ENCODE data around the gene NACC2.

Gene NACC2

DNA sequence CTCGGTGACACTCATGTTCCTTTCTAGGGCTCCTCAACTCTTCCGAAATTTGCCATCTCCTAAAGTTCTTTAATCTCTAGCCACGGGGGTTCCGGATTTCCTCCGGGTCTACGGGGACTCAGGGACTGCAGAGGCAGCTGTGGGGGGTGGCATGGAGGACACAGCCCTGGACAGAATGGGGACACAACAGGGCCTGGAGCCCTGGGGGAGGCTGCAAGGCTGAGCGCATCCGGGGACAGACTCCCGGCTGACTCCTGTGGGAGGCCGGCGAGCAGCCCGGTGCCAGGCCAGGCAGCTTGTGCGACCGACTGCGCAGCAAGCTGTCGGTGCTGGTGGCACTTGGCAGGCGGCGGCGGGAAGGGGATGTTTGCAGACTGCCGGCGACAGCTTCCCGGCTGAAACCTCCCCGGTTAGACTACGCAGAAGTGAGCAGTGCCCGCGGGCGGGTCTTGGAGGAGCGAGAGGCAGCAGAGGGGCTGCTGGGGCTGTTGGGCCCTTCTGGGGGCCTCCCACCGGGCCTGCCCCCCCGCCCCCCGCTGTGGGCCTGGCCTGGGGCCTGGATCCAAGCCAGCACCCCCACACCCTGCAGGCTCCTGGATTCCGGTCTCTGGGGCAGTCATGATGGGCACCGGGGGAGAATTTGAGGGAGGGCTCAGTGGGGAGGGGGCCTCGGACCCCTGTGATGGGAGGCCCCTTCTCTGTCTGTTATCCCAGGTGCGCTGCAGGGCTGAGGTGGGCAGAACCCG is 105.2 kb downstream of the NACC2 start:
- peak; percentile 48 for DNase-seq

DNA sequence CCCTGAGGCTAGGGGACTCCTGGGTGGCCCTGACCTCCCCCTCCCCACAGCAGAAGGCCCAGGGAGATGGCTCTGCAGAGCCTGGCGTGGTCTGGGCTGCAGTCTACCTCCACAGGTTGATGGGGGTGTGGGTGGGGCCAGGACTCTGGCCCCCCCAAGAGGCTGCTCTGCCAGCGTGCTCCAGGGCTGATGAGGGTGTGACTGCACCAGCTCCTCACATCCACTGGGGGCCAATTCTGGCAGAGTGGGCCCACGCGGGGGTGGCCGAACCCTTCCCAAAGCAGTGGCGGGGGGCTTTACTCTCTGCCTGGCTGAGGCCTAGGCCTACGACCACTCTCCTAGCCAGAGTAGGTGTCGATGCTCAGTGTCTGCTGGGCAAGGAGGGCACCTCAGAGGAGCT is 105.9 kb downstream of the NACC2 start:
- DNase-seq, result no peak

DNA sequence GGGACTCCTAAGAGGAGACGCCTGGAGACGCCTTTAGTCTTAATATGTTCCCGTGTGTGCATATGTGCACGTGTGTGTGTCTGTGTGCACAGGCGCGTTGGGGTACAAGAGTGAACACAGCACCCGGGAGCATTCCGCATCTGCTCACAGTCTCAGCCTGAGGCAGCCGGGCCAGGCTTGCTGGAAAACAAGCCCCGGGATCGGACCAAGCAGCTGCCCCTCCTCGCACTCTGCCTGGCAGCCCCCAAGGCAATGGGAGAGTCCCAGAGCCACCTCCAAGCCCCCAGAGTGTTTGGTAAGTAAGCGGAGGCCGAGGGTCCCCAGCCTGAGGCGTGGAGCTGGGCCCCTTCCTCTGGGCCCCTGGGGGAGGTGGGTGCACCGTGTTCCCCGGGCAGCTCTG is 106.6 kb downstream of the NACC2 start:
- no peak for DNase-seq

DNA sequence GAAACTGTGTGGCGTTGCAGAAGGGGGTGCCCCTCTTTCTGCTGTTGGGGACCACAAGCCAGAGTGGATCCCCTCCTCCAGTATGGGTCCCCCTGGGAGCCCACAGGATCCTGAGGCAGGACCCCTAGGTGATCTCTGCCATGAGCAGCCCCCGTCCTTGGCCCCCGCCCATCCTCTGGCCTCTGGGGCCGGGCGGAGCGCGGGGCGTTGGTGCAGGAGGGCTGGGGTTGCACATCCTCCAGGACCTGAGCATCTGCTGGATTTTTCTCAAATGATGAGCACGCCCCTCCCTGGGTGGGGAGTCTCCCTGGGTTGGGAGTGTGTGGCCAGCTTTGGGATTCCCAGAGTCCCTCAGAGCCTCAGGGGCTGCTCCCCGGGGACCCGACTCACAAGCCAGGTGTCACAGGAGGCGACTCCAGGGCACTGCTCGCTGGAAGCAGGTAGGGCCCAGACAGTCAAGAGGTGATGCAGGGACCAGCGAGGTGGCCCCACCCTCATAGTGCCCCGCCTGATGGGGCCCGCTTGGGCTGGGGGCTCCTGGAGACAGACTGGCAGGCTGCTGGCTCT is 107.2 kb downstream of the NACC2 start:
- DNase-seq, result no peak

DNA sequence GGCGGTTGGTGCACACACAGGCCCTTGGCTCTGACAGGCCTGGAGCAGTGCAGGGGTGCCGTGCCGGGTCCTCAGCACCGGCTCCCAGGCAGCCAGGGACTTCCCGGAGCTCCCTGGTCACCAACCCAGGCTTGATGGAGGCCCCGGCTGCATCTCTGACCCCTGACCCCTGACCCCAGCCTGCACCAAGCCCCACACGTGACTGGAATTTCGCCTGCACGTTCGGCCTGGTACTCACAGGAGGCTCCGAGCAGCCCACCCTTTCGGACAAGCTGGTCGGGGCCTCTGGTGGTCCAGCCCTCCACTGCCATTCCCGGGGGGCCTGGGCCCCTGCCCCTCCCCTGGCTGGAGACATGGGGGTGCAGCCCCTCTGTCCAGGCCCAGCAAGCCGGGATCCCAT is 108.5 kb downstream of the NACC2 start:
- no peak for DNase-seq

DNA sequence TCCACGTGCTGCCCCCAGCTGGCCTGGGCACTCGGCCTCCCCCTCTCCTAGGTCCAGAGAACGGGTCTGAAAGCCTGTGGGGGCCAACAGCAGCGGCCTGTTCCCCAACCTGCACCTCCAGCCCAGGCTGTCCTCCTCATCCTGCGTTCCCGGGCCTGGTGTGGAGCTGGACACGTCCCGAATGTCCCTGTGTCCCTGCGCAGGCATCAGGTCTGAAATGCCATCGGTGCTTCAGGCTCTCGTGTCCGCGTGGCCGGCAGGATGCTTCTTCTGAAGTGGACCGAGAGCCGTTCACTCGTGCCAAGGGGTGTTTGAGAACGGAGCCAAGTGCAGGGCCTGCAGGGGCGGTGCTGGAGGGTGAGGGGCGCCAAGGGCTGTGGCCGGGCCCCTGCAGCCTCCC is 109.2 kb downstream of the NACC2 start:
- no peak for DNase-seq

DNA sequence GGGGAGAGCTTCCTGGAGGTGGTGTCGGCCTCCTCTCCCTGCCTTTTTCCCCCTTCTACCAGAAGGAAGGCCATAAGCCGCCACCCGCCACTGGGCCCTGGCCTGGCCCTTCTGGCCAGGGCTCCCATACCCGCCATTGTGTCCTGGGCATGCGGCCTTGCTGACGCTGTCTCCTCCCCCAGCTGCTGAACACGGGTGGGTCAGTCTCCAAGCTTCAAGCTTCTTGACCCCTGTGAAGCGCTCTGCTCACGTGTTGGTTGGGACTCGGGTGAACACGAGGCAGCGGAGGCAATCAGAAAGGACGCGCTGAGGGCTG is 109.7 kb downstream of the NACC2 start:
- DNase-seq, result no peak

DNA sequence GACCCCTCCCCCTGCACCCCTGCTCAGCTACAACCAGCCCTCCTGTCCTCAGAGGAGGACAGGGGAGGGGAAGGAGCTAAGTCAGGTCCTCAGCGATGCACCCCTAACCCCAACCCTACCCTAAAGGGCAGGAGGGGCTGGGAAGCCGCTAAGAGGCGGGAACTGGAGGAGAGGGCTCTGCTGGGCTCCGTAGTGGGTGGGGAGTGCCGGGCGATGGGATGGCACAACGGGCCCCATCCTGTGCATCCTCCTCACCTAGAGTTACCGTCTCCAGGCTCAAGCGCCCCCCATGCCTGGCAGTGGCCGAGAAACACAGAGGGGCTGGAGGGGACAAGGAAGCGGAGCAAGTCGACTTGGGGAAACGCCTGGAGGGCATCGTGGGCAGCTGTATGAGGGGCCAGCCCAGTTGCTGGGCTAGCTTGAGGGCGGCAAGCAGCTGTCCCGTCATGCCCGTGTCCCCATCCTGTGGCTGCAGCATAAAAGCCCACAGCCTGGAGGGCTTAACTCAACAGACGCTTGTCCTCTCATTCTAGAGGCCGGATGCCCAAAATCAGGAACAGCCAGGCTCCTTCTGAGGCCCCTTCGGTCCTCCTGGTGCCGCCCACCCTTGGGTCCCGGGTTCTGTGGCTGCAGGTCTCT is 110.9 kb downstream of the NACC2 start:
- no peak for DNase-seq

DNA sequence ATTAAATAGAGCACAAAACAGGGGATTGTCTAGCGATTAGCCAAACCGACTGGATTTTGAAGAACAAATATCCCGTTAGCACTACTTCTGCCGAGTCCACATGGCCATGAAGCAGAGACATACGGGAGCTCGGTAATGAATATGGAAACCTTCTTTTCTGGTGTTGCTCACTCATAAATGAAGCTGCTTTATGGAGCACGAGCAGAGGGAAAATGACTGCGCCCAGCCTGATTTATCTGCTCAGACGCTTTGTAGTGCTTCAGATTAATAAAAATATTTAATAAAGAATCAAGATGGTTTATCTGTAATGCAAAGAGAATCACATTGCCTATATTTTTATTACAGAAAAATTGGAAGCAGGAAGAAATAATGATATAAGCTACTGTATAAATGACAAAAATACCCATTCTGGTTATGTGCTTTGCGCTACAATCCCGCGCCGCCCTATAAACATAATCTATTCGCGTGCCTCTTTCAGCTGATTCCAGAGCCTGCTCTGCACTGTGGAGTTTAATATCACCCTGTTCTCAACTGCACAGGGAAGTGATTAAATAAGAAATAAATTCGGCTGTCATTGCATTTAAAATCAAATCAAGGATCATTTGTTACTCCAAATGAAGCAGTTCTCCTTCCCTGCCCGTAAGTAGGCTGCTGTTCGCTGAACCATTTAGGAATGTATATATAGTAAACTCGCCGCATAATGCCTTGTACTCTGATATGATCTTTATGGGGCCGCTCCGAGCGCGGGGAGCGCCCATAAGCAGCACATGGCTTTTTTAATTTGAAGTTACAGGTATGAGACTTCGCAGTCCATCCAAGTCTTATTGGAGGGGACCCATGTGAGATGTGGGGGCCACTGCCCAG is 111.6 kb downstream of the NACC2 start:
- DNase-seq, result no peak

DNA sequence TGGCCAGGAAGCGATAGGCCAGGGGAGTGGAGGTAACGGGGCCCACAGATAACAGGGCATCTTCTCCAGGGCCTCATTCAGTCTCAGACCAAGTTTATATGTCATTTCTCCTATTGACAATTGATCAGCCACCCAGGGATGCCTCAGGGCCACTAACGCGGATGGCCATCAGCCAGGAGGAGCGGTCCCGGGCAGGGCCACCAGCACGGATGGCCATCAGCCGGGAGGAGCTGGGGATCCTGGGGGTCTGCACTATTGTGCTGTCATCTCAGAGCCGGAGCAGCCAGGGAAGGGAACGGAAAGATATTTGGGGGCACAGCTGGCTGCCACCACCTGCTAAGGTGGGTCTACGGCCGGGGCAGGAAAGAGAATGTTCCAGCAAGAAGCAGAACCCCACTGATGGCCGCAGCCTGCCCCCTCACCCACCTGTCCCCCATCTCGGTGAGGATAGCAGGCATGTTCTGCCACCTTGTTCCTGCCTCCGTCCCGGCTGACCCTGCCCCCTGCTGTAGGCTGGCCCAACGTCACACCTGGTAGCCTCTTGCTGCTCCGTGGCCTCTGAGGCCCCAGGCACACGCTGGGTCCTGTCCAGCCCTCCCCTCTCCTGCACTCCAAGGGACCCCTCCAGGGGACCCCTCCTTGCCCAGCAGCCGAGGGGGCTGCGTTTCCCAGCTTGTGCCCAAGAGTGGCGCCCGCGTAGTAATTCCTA is 112.4 kb downstream of the NACC2 start:
- DNase-seq, result no peak

DNA sequence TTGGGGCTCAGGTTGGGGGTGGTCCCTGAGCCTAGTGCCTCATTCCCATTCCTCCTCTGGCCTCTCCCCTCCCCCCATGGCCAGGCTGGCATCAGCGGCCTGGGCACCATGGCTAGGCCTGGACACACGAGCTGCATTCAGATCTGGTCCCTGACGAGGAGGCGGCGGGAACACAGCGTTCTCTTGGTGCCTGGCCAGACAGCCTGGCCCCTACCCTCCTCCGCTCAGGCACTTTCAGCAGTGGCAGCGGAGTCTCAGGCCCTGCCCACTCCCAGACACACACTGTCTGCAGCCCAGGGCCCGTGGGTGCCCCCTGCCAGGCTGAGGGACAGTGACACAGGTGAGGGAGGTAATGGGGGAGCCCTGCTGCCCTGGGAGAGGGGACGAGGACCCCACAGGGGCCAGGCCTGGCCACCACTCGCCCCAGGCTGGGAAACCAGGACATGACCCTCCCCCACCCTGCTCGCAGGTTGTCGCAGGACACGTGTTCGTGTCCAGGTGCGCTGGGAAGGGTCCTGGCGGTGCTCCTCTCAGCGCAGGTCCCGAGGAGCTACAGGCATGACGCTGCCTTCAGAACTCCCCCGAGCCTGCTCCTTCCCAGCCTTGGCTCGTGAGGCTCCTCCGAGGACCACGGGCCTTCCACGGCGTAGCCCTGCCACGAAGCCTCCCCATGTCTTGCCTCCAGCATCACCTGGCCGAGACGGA is 114.0 kb downstream of the NACC2 start:
- no peak for DNase-seq

DNA sequence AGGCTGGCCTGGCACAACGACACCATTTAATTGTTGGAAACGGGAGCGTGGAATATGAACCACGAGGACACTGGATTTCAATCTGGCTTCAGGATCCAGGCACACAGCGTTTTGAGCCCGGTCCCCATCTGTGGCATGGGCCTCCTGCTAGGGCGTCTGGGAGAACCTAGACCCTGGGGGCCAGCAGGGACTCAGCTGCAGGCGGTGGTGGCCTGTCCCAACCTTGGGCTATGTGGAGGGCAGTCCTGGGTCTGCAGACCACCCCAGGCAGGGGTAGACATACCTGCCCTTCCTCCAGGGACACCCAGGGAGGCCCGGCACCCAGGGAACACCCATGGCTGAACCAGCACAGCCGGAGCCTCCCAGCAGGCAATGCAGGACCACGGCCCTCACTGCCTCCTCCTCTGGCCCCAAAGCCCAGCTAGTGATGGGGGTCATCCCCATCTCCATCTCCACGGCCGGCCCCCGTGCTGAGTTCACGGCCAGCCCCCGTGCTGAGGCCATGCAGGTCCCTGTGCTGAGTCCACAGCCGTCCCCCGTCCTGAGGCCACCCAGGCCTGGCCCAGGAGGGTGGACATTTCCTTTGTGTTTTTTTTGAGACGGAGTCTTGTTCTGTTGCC is 115.4 kb downstream of the NACC2 start:
- DNase-seq, result no peak

DNA sequence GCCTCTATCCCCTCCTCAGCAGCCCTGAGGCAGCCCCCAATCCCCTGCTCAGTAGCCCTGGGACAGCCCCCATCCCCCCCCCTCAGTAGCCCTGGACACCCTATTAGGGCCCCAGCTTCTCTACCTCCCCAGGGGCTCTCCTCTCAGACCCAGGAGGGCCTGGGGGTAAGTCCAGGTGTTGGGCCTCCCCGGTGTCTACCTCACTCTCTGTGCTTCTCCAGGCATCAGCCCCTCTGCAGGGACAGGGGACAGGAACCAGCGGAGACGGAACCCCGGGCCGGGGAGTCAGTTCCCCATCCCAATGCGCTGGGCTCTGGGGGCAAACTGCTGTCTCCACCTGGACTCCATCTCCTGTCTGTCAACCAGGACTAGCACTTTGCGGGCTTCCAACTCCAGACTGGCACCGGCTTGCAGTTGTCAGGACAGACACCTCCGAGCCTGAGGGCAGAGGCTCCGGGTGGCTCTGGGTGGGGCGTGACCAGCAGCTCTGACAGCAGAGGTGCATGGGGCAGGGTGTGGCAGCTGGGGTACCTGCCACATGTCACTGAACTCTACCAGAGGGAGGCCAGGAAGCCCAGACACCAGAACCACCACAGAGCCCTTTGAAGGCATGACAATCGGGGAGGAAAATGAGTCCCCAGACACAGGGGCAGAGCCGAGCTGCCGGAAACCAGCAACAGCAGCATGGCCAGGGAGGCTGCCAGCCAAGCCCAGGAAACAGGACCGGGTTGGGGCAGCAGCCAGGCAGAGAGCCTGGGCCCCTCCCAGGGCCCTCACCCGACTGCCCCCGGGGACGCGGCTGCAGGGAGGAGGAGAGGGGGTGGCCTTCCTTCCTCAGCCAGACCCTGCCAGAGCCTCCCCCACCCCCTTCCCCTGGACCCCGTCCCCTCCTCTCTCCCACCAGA is 116.2 kb downstream of the NACC2 start:
- DNase-seq, result no peak

DNA sequence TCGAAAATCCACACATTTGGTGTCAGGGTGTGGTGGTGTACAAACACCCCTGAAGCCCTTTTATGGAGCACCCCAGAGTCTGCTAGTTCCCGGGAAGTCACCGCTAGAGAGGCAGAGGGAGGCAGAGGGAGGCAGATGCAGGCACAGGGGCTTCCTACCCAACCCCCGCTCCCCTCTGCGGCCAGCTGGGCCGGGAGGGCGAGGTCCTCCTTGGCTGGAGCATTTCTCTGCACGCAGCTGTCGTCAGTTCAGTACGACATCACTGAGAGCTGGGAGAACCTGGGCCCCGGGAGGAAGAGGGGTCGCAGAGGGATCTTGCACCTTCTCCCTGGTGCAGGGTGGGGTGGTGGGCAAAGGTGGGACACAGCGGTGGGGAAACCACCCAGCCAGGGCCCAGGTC is 118.1 kb downstream of the NACC2 start:
- no peak for DNase-seq

DNA sequence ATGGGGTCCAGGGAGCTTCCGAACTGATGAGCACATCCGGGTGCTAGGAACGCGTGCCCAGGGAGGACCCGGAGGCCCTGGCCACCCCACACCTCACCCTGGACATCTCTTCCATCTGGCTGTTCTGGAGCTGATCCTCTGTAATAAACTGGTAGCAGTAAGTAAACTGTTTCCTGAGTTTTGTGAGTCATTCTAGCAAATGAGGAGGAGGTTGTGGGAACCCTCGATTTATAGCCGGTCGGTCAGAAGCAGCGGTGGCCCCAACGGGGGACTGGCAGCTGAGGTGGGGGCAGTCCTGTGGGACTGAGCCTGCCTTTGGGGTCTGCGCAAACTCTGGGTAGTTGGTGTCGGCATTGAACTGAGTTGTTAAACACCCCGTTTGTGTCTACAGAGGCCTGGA is 118.6 kb downstream of the NACC2 start:
- DNase-seq, result no peak

DNA sequence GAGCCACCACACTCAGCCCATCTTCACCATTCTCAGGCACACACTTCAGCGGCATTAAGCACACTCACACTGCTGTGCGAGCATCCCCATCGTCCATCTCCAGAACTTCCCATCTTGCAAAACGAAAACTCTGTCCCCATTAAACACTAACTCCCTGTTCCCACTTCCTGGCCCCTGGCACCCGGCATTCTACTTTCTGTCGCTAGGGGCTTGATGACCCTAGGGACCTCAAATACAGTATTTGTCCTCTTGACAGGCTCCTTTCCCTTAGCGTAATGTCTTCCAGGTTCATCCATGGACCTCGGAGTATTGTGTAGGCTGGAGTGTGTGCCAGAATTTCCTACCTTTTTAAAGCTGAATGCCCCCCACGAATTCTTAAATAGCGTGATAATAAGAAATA is 119.3 kb downstream of the NACC2 start:
- DNase-seq, result no peak

DNA sequence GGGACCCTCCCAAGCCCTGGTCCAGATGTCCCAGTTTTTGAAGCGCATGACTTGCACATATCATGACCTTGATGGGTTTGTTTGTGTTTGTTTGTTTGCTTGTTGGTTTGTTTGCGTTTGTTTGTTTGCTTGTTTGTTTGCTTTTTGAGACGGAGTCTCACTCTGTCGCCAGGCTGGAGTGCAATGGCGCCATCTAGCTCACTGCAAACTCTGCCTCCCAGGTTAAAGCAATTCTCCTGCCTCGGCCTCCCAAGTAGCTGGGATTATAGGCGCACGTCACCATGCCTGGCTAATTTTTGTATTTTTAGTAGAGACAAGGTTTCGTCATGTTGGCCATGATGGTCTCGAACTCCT is 120.9 kb downstream of the NACC2 start:
- no peak for DNase-seq

DNA sequence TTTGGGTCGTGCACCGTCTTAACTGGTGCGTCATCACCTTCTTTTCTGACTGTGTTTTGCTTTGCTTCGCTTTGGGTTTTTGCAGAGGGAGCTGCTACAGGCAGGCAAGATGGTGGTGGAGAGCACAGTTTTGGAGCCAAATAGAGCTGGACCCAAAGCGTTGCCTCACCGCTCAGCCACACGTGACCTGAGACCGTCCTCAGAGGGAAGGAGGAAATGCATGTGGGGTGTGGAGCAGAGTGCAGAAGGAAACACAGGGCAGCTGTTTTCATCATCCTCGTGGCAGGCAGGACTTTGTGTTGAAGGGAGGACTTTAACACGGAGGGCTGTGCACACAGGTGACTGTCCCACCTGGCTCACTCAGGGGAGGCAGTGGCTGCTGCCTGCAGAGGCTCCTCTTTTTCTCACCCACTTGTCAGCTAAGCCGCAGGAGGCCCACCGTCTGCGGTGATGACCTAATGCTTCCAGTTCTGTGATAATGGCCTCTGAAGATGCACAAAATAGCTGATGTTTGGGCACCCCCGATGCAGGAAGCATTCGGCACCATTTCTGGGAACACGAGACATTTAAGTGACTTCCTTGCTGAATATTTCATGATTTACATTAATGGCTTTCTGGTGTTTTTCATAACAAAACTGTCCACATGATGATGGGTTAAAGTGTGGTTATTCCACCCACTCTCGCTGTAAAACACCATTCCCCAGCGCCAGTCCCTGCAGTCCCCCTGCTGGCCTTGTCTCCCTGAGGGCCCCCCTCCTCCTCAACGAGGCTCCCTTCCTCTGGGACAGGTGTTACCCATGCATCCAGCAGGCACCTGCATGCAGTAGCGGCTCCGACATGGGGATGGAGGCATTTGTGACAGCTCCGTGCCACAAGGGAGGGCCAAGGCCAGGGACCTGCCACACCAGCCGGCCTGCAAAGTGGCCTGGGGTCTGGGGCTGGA is 121.5 kb downstream of the NACC2 start:
- DNase-seq, result no peak

DNA sequence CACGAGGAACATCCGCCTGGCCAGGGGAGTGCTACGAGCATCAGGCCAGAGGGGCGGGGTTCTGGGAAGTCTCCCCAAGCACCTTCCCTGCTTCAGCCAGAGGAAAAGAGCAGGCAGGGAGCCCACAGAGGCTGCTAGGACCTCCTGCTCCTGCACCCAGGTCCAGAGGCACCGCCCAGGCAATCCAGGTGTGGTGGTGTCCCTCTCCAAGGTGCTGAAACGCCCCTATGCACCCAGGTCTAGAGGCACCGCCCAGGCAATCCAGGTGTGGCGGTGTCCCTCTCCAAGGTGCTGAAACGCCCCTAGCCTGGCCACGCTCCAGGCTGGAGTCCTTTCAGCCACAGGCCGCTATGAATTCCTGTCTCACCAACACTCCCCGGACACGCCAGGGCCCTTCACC is 123.2 kb downstream of the NACC2 start:
- peak; percentile 18 for DNase-seq
